ENCODE results near the gene OXSR1.
"Not testable (repeated sequence)": the region's sequence is repeated elsewhere in the genome, so short reads cannot be mapped to it uniquely, and the experiment has no call there.

The OXSR1 gene

DNA sequence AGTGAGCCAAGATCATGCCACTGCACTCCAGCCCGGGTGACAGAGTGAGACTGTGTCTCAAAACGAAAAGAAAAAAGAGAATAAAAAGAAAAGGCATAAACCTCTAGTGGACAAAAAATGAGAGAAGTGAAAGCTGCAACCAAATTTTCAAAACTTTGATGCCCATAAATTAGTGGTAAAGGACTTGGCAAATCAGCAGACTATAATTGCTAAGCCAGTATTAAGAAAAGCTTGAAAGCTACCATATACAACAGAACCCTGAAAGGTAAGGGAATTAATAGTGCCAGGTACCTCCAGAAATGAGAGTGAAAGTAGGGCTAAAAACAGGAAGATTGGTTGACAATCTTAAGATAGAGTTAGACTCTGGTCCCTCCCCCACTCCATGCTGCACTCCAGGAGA lies 67.4 kb downstream of the OXSR1 start:
- H3K4me3 ChIP-seq (ENCODE audit: low read length), result no peak overlapping the region
- DNase-seq (ENCODE audit: low read depth), result no peak
- TF ChIP-seq, protein P1, sequence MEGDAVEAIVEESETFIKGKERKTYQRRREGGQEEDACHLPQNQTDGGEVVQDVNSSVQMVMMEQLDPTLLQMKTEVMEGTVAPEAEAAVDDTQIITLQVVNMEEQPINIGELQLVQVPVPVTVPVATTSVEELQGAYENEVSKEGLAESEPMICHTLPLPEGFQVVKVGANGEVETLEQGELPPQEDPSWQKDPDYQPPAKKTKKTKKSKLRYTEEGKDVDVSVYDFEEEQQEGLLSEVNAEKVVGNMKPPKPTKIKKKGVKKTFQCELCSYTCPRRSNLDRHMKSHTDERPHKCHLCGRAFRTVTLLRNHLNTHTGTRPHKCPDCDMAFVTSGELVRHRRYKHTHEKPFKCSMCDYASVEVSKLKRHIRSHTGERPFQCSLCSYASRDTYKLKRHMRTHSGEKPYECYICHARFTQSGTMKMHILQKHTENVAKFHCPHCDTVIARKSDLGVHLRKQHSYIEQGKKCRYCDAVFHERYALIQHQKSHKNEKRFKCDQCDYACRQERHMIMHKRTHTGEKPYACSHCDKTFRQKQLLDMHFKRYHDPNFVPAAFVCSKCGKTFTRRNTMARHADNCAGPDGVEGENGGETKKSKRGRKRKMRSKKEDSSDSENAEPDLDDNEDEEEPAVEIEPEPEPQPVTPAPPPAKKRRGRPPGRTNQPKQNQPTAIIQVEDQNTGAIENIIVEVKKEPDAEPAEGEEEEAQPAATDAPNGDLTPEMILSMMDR (conservative IDR thresholded peaks at IDR 0.05; ENCODE audit: low read length), result no peak

DNA sequence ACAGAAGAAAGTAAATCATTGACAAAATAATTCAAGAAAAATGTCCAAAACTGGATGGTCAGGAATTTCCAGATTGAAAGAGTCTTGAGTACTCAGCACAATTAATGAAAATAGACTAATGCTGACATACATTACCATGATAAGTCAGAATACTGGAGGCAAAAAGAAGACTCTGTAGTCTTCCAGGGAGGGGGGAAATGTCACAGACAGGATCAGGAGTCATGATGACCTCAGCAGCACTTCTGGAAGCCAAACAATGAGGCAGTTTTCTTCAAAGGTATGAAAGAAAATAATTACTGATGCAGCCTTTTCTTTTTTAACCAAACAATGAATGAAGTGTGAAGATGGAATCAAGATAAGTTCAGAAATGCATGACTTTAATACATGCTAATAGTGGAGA lies 70.1 kb downstream of the OXSR1 start:
- H3K4me3 ChIP-seq (ENCODE audit: low read length), result no peak overlapping the region
- no peak for DNase-seq (ENCODE audit: low read depth)
- TF ChIP-seq, protein P1 (conservative IDR thresholded peaks at IDR 0.05; ENCODE audit: low read length), result no peak

DNA sequence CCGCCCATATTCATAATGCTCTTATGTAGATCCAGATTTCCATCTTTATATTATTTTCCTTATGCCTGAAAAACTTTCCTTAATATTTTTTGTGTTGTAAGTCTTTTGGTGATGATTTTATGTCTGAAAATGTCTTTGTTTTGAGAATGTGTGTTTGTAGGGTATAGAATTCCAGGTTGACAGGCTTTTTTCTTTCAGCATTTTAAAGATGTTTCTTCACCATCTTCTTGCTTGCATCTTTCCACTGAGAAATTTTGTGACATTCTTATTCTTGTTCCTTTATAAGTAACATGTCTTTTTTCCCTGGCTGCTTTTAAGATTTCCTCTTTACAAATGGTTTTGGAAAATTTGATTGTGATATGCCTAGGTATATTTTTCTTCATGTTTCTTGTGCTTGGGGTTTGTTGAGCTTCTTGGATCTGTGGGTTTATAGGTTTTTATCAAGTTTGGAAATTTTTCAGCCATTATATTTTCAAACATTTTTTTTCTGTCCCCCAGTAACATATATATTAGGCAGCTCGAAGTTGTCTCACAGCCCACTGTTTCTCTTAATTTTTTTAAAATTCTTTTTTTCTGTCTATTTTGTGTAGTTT lies 73.2 kb downstream of the OXSR1 start:
- H3K4me3 ChIP-seq (ENCODE audit: low read length), result no peak overlapping the region
- DNase-seq (ENCODE audit: low read depth), result no peak
- TF ChIP-seq, protein P1 (conservative IDR thresholded peaks at IDR 0.05; ENCODE audit: low read length), result no peak

DNA sequence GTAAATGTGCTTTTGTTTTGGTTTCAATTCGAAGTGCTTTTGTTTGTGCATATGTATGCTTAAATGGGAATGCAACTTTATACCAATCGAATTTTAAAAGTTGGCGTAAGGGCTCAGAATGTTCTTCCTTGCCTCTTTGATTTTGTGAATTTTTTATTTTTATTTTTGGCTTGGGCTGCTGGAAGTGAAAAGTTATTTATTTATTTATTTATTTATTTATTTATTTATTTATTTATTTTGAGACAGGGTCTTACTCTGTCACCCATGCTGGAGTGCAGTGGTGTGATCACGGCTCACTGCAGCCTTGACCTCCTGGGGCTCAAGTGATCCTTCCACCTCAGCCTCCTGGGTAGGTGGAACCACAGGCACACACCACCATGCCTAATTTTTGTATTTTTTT lies 77.5 kb downstream of the OXSR1 start:
- DNase-seq (ENCODE audit: low read depth); H3K4me3 ChIP-seq (ENCODE audit: low read length): not testable (repeated sequence)

DNA sequence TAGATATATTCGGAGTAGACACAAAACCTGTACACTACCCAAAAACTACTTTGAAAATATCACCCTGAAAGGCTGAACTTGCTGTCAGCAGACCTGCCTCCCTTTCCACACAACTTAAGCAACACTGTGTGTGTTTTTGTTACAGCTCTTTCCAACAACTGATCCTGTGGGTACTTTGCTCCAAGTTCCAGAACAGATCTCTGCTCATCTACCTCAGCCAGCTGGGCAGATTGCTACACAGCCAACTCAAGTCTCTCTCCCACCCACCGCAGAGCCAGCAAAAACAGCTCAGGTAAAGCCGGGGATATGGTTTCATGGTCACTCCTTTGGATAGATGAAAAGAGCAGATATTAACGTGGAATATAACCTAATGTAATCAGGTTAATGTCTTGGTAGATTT lies 80.6 kb downstream of the OXSR1 start:
- DNase-seq (ENCODE audit: low read depth), result no peak
- H3K4me3 ChIP-seq (ENCODE audit: low read length), result no peak overlapping the region
- TF ChIP-seq, protein P1 (conservative IDR thresholded peaks at IDR 0.05; ENCODE audit: low read length), result no peak

DNA sequence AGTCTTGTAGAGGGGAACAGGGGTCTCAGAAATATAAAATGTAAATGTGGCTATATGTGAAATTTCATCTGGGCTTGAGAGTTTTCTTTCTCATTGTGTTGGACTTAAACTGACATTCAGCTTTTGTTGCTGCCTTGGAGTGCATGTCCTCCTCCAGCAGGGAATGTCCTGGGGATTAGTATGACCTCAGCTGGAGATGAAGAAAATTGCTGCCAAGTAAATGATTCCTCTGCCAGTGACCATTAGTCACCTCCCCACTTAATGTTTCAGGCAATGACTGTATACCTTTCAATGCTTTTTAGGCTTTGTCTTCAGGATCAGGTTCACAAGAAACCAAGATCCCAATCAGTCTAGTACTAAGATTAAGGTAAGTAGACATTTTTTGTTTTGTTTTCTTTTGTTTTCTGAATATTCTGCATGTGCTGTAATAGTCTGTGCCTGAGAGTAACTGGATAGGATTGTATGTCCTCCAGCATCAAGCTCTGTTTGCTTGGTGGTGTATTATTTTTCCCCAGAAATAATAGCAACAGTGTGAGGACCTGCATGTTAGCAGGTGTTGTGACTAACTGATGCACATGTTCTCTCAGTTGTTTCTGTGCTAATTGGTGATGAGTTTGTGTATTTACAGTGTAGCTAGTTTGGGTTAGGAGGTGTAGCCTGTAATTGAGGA lies 82.2 kb downstream of the OXSR1 start:
- TF ChIP-seq, protein P1 (conservative IDR thresholded peaks at IDR 0.05; ENCODE audit: low read length), result peak; percentile 43
- H3K4me3 ChIP-seq (ENCODE audit: low read length), result no peak overlapping the region
- DNase-seq (ENCODE audit: low read depth), result peak; percentile 87

GRCh38 chr3:38250198-38250597 lies 84.9 kb downstream of the OXSR1 start:
- H3K4me3 ChIP-seq (ENCODE audit: low read length), result no peak overlapping the region
- no peak for DNase-seq (ENCODE audit: low read depth)
- TF ChIP-seq, protein P1 (conservative IDR thresholded peaks at IDR 0.05; ENCODE audit: low read length), result no peak
